LNCaP clone FGC (cell line): ENCODE results near the gene SAP25.

ENCODE experiments used
- DNase-seq: peaks from one replicate; pipeline ENCODE4 v3.0.0-alpha.2; 2011; ENCODE audit warnings: low read depth
- H3K4me3 ChIP-seq: 2 replicates; pipeline ENCODE4 v1.5.1; 2011; ENCODE audit warnings: mild to moderate bottlenecking, low read depth, low read length, control low read depth
- CTCF ChIP-seq: IDR thresholded peaks from 2 replicates; pipeline ENCODE4 v1.5.1; 2012; ENCODE audit warnings: mild to moderate bottlenecking; ENCODE audit not compliant: control insufficient read depth, insufficient read depth; ENCODE audit errors: extremely low read depth

The SAP25 gene

GRCh38 chr7:100573691-100574361 is at the start of gene SAP25:
SAP25 (minus strand) TSS chr7:100573900; CDS start chr7:100573742, 158 bp downstream.
- no peak within 1 kb of the TSS for H3K4me3 ChIP-seq
- no peak for DNase-seq
- 0 out of 2 replicates have a peak, but pooled peaks have one; percentile 4 for TF ChIP-seq CTCF

GRCh38 chr7:100621554-100621953 is 47.9 kb upstream of the SAP25 start:
- no peak overlapping the region for H3K4me3 ChIP-seq
- TF ChIP-seq CTCF, result no peak
- no peak for DNase-seq

GRCh38 chr7:100620804-100621203 is 47.1 kb upstream of the SAP25 start:
- no peak for DNase-seq
- TF ChIP-seq CTCF, result no peak
- no peak overlapping the region for H3K4me3 ChIP-seq

- no peak for TF ChIP-seq CTCF
- H3K4me3 ChIP-seq, result no peak overlapping the region
- DNase-seq, result no peak
Measured at GRCh38 chr7:100620239-100620638, 46.5 kb upstream of the SAP25 start.

GRCh38 chr7:100614308-100614861 is 40.7 kb upstream of the SAP25 start:
- DNase-seq, result no peak
- no peak overlapping the region for H3K4me3 ChIP-seq
- TF ChIP-seq CTCF, result no peak

GRCh38 chr7:100613412-100614175 is 39.9 kb upstream of the SAP25 start:
- DNase-seq, result no peak

More at GRCh38 chr7:100613412-100614175, 39.9 kb upstream of the SAP25 start:
- peak overlapping the region; percentile 89 for H3K4me3 ChIP-seq
- TF ChIP-seq CTCF, result no peak
